Trophoblast cell (in vitro differentiated cells and primary cell): ENCODE measurements around the gene ACP2.

Source experiments
- DNase-seq, 2 donors: peaks; one replicate each; pipeline ENCODE4 v3.0.0-alpha.2; 2016
- H2AFZ ChIP-seq: 2 replicates; pipeline ENCODE4 v1.6.1; 2013; ENCODE audit warnings: low read length, moderate library complexity, mild to moderate bottlenecking; ENCODE audit not compliant: insufficient read depth, poor library complexity
- H2AK5ac ChIP-seq: 2 replicates; pipeline ENCODE4 v1.6.1; 2013; ENCODE audit warnings: mild to moderate bottlenecking, low read length
- H2BK120ac ChIP-seq: 2 replicates; pipeline ENCODE4 v1.6.1; 2013; ENCODE audit warnings: low read length, mild to moderate bottlenecking, moderate library complexity; ENCODE audit not compliant: insufficient read depth, poor library complexity
- H2BK12ac ChIP-seq: 2 replicates; pipeline ENCODE4 v1.6.1; 2013; ENCODE audit warnings: mild to moderate bottlenecking, low read length, moderate library complexity
- H2BK5ac ChIP-seq: 2 replicates; pipeline ENCODE4 v1.6.1; 2013; ENCODE audit warnings: low read length, low read depth, moderate library complexity, mild to moderate bottlenecking; ENCODE audit not compliant: poor library complexity
- H3K14ac ChIP-seq: 2 replicates; pipeline ENCODE4 v1.6.1; 2013; ENCODE audit warnings: mild to moderate bottlenecking, low read length
- H3K18ac ChIP-seq: 2 replicates; pipeline ENCODE4 v1.6.1; 2013; ENCODE audit warnings: mild to moderate bottlenecking, low read length
- H3K23ac ChIP-seq: 2 replicates; pipeline ENCODE4 v1.6.1; 2013; ENCODE audit warnings: low read length
- H3K27ac ChIP-seq: 2 replicates; pipeline ENCODE4 v1.5.1; 2013; ENCODE audit warnings: low read depth, mild to moderate bottlenecking, inconsistent platforms, low read length, moderate library complexity
- H3K27me3 ChIP-seq: 2 replicates; pipeline ENCODE4 v1.6.1; 2013; ENCODE audit warnings: inconsistent platforms, mild to moderate bottlenecking, low read length, moderate library complexity; ENCODE audit not compliant: insufficient read depth
- H3K36me3 ChIP-seq, 2 experiments: 1 replicate in 1 of 2; 2 replicates in 1 of 2; pipeline ENCODE4 v1.6.1; 2013; ENCODE audit warnings: low read length in 2 of 2, mild to moderate bottlenecking in 2 of 2, moderate library complexity in 1 of 2; ENCODE audit not compliant: insufficient read depth in 2 of 2, control insufficient read depth in 1 of 2
- H3K4ac ChIP-seq: 2 replicates; pipeline ENCODE4 v1.6.1; 2013; ENCODE audit warnings: low read depth, mild to moderate bottlenecking, low read length, moderate library complexity
- H3K4me1 ChIP-seq, 2 experiments: 1 replicate in 1 of 2; 2 replicates in 1 of 2; pipeline ENCODE4 v1.6.1; 2013; ENCODE audit warnings: low read length in 2 of 2, mild to moderate bottlenecking in 2 of 2, moderate library complexity in 1 of 2; ENCODE audit not compliant: insufficient read depth in 2 of 2, control insufficient read depth in 1 of 2
- H3K4me2 ChIP-seq: 2 replicates; pipeline ENCODE4 v1.6.1; 2013; ENCODE audit warnings: inconsistent platforms, mild to moderate bottlenecking, low read length, moderate library complexity
- H3K4me3 ChIP-seq: 2 replicates; pipeline ENCODE4 v1.5.1; 2013; ENCODE audit warnings: mild to moderate bottlenecking, low read depth, low read length, inconsistent platforms
- H3K79me1 ChIP-seq: one replicate; pipeline ENCODE4 v1.6.1; 2013; ENCODE audit warnings: low read length
- H3K79me2 ChIP-seq: 2 replicates; pipeline ENCODE4 v1.6.1; 2013; ENCODE audit warnings: low read length, mild to moderate bottlenecking; ENCODE audit not compliant: control insufficient read depth, insufficient read depth, poor library complexity
- H3K9ac ChIP-seq: 2 replicates; pipeline ENCODE4 v1.6.1; 2013; ENCODE audit warnings: mild to moderate bottlenecking, low read length
- H3K9me3 ChIP-seq: 2 replicates; pipeline ENCODE4 v1.6.1; 2013; ENCODE audit warnings: low read depth, mild to moderate bottlenecking, control low read depth, inconsistent platforms, low read length; ENCODE audit not compliant: insufficient read depth
- H4K12ac ChIP-seq: 2 replicates; pipeline ENCODE4 v1.6.1; 2013; ENCODE audit warnings: low read depth, mild to moderate bottlenecking, low read length, moderate library complexity
- H4K8ac ChIP-seq: 2 replicates; pipeline ENCODE4 v1.6.1; 2013; ENCODE audit warnings: low read depth, mild to moderate bottlenecking, low read length, moderate library complexity
- H4K91ac ChIP-seq: one replicate; pipeline ENCODE4 v1.6.1; 2013; ENCODE audit warnings: low read depth, mild to moderate bottlenecking, low read length, moderate library complexity
- WGBS: extraction: QIAGEN DNeasy Blood & Tissue Kit; methylation state at CpG from one replicate; pipeline ENCODE4 v1.1.7; 2013; ENCODE audit warnings: missing lambda C conversion rate; ENCODE audit not compliant: insufficient read length, insufficient coverage; ENCODE audit errors: extremely low coverage; 5-methylcytosine and 5-hydroxymethylcytosine counted together

Gene ACP2

GRCh38 chr11:47276923-47277322, 28.3 kb upstream of the ACP2 start:
- Histone ChIP-seq H3K79me2 (no peaks in the 10 kb centered on the region), H4K8ac (no peak overlapping the region), H3K9me3 (no peaks in the 10 kb centered on the region), H2BK5ac (no peak overlapping the region), H3K9ac (no peak overlapping the region), H3K18ac (no peak overlapping the region), H3K36me3 (peaks cover 34 to 47% of the 10 kb centered on the region in 2 experiments), H2BK12ac (no peak overlapping the region), H3K4ac (no peak overlapping the region), H3K79me1 (no peaks in the 10 kb centered on the region), H2AFZ (no peak overlapping the region), H2BK120ac (no peak overlapping the region), H2AK5ac (no peak overlapping the region), H4K91ac (no peak overlapping the region), H3K27ac (no peak overlapping the region), H3K4me3 (no peak overlapping the region), H4K12ac (no peak overlapping the region), H3K23ac (no peak overlapping the region), H3K14ac (no peak overlapping the region), H3K27me3 (no peaks in the 10 kb centered on the region), H3K4me2 (no peak overlapping the region), H3K4me1 (no peaks in the 10 kb centered on the region)
- no CpG with 5 or more reads among the region's 4 CpGs for WGBS
- peak in 1 of 2 donors; percentile 39 for DNase-seq

GRCh38 chr11:47274495-47275235, 26.1 kb upstream of the ACP2 start:
- H3K79me1 ChIP-seq: peaks cover 4% of the 10 kb centered on the region
- no peak overlapping the region for H3K4ac ChIP-seq
- DNase-seq: no peak
- no peak overlapping the region for H2BK120ac ChIP-seq
- peaks cover 23 to 37% of the 10 kb centered on the region in 2 experiments for H3K36me3 ChIP-seq
- H3K79me2 ChIP-seq: peaks cover 2% of the 10 kb centered on the region
- WGBS: no CpG with 5 or more reads among the region's 28 CpGs
- no peak overlapping the region for H3K4me3 ChIP-seq
- H3K9me3 ChIP-seq: no peaks in the 10 kb centered on the region
- H3K18ac ChIP-seq: peak overlapping the region; percentile 21
- no peak overlapping the region for H3K4me2 ChIP-seq
- no peak overlapping the region for H2BK12ac ChIP-seq
- no peak overlapping the region for H2AK5ac ChIP-seq
- no peak overlapping the region for H2BK5ac ChIP-seq
- H3K14ac ChIP-seq: no peak overlapping the region
- no peak overlapping the region for H2AFZ ChIP-seq
- H4K12ac ChIP-seq: no peak overlapping the region
- no peak overlapping the region for H3K27ac ChIP-seq
- no peak overlapping the region for H3K23ac ChIP-seq
- peaks cover 3 to 4% of the 10 kb centered on the region in 2 experiments for H3K4me1 ChIP-seq
- no peak overlapping the region for H4K91ac ChIP-seq
- no peaks in the 10 kb centered on the region for H3K27me3 ChIP-seq
- no peak overlapping the region for H3K9ac ChIP-seq
- no peak overlapping the region for H4K8ac ChIP-seq

GRCh38 chr11:47272706-47273105, 24.1 kb upstream of the ACP2 start:
- Histone ChIP-seq H3K9me3 (no peaks in the 10 kb centered on the region), H3K27ac (no peak overlapping the region), H3K4me3 (no peak overlapping the region), H3K14ac (no peak overlapping the region), H4K8ac (no peak overlapping the region), H3K27me3 (no peaks in the 10 kb centered on the region), H4K91ac (no peak overlapping the region), H3K79me2 (peaks cover 5% of the 10 kb centered on the region), H2BK120ac (no peak overlapping the region), H3K4ac (no peak overlapping the region), H3K9ac (no peak overlapping the region), H2BK5ac (no peak overlapping the region), H4K12ac (no peak overlapping the region), H3K4me1 (peaks cover 14 to 19% of the 10 kb centered on the region in 2 experiments), H3K79me1 (peaks cover 17% of the 10 kb centered on the region), H2BK12ac (no peak overlapping the region), H3K36me3 (peaks cover 20 to 29% of the 10 kb centered on the region in 2 experiments), H2AFZ (no peak overlapping the region), H3K18ac (no peak overlapping the region), H3K4me2 (no peak overlapping the region), H2AK5ac (no peak overlapping the region), H3K23ac (no peak overlapping the region)
- DNase-seq: no peak
- WGBS: no CpG with 5 or more reads among the region's 1 CpG

GRCh38 chr11:47271961-47272661, 23.5 kb upstream of the ACP2 start:
- H3K9me3 ChIP-seq: no peaks in the 10 kb centered on the region
- no CpG with 5 or more reads among the region's 11 CpGs for WGBS
- no peak overlapping the region for H2BK12ac ChIP-seq
- H3K9ac ChIP-seq: no peak overlapping the region
- peaks cover 5% of the 10 kb centered on the region for H3K79me2 ChIP-seq
- H3K79me1 ChIP-seq: peaks cover 17% of the 10 kb centered on the region
- H2BK5ac ChIP-seq: no peak overlapping the region
- H2AK5ac ChIP-seq: no peak overlapping the region
- H3K4me3 ChIP-seq: no peak overlapping the region
- no peak overlapping the region for H2BK120ac ChIP-seq
- H3K4ac ChIP-seq: peak overlapping the region; percentile 39
- H3K4me1 ChIP-seq: peaks cover 15 to 20% of the 10 kb centered on the region in 2 experiments
- H4K12ac ChIP-seq: no peak overlapping the region
- H3K4me2 ChIP-seq: no peak overlapping the region
- no peak overlapping the region for H4K91ac ChIP-seq
- no peaks in the 10 kb centered on the region for H3K27me3 ChIP-seq
- H3K18ac ChIP-seq: no peak overlapping the region
- H3K36me3 ChIP-seq: peaks cover 20 to 26% of the 10 kb centered on the region in 2 experiments
- H4K8ac ChIP-seq: no peak overlapping the region
- DNase-seq: no peak
- no peak overlapping the region for H3K14ac ChIP-seq
- H2AFZ ChIP-seq: no peak overlapping the region
- no peak overlapping the region for H3K27ac ChIP-seq
- no peak overlapping the region for H3K23ac ChIP-seq
